GM21515 (cell line): ENCODE data around the gene PRDM15.

Source experiments
- ATAC-seq: cut with Tn5 transposase; IDR thresholded peaks from one replicate; pipeline ENCODE4 v1.9.1; 2021; ENCODE audit not compliant: unreplicated experiment

PRDM15 gene

GRCh38 chr21:41766883-41767605 is 112.1 kb downstream of the PRDM15 start, which contains the start of gene RIPK4:
TSS of gene RIPK4 (minus strand) at chr21:41767052. CDS start at chr21:41767041, 11 bp downstream.
- ATAC-seq = no peak

DNA sequence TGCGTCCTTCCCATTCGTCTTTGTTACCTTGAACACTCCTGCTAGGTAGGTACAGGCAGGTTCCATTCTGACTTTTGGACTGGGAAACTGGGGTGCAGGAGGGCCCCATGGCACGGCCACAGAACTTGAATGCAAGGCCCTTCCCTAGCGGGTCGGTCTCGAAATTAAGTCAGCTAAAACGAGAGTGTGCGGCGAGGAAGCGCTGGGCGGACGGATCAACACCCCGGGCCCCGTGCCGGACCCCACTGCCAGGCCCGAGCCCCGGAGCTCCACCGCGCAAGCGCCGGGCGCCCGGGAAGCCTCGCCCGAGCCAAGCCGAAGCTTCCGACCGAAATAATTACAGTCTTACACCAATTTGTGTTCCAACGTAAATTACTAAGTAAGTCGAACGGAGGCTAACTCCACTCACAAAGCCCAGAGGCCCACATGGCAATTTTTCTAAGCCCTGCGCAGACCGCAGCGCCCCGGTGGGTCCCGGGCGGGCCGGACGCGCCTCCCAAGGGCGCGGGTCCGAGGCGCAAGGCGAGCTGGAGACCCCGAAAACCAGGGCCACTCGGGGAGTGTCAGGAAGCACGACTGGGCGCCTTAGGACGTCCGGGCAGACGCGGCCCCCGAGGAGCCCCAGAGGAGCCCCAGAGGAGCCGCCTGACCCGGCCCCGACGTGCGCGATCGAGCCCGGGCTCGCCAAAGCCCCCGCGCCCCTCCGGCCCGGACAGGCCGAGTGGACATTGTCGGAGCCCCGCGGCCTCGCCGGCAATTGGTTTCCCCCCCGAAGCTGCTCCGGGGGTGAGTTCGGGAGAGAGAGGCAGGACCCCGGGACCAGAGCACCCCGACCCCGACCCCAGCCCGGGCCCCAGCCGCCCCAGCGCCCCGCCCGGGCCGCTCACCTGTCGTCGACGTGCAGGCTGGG is 112.9 kb downstream of the PRDM15 start:
- no peak for ATAC-seq

GRCh38 chr21:41765420-41765821 is 113.7 kb downstream of the PRDM15 start:
- no peak for ATAC-seq

- ATAC-seq = no peak
Measured at GRCh38 chr21:41764558-41765419, 114.4 kb downstream of the PRDM15 start.

DNA sequence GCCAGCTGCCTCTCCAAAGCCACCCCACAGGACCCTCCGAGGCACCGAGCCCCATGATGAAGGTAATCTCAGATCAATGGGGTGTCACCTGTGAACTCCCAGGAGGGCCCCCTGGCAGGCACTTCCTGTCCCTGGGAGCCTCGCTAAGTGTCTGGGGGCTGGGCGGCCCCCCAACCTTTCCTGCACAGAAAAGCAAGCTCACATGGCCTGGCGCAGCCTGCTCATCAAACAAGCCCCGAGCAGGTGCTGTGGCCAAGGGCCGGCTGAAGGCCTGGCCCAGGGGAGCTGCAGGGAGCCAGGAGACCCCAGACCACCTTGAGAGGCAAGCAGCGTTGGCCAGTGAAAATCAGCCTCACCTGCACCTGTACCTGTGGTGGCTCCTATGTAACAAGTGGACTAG is 115.1 kb downstream of the PRDM15 start:
- no peak for ATAC-seq

DNA sequence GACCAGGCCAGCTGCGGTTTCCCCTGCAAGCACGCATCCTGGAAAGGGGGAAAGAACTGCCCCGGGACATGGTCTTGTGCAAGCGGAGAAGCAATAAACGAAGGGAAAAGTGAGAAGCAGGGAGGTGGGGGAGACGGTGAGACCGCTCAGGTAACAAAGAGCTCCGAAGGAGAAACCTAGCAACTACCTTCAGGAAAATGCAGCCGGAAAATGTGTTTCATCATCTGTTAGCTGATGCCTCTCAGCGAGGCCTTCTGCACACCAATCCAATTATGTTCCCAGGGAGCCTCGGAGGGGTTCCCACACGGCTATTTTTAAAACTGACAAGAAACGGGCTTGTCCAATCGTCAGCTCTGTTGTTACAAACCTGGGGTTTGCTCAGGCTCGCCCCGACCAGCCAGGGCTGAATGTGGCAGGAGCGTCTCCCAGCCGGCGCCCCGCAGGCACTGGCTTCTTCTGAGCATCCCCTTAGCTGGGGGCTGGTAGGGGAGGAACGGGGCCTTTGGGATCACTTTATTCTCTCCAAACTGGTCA is 115.7 kb downstream of the PRDM15 start:
- ATAC-seq = no peak

DNA sequence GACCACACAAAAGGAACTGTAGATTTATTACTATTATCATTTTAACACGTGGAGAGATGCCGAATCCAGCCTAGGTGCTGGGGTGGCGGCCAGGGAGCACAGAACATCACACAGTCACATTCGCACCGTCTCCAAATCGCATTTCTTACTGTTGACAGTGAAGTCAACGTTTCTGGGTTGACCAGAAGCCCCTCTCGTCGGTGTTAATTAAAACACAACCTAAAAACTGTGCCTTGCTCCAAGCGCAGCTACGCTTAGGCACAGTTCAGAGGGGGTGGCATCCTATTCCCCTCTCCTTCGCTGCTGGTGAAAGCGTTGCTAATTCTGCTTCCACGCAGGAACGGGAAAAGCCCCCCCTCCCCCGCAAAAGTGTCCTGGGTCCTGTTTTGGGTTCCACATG is 116.4 kb downstream of the PRDM15 start:
- ATAC-seq = no peak

- ATAC-seq = no peak
Measured at GRCh38 chr21:41761934-41762635, 117.1 kb downstream of the PRDM15 start.

DNA sequence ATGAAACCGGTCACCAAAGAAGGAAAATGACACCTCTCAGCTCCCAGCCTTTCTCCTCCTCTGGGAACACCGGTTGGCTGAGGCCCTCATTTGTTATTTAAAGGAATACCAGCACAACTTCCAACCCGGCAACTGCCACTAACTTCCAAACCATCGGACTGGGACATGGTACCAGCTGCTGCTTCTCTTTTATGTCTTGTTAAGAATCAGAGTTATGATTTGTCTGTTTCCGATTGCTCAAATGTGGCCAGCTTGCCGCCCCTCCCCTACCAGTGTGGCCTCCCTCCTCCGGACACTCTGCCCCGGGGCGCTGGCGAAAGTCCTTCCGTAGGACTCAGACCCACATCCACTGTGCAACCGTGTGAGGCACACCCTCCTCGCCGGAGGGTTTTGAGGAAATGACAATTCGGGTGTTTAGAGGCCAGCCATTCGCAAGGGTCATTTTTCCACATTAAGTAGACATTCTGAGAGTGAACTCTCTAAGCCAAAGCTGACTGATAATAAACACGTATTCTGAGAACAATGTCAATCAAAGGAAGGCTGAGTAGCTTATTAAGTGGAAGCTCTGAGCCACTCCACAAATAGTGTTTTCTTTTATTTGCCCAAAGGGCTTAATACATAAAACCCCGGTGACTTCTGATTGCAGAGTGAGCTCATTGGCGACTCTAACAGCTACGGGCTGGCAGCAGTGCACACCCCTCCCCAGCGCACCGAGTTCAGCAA is 117.8 kb downstream of the PRDM15 start:
- no peak for ATAC-seq

DNA sequence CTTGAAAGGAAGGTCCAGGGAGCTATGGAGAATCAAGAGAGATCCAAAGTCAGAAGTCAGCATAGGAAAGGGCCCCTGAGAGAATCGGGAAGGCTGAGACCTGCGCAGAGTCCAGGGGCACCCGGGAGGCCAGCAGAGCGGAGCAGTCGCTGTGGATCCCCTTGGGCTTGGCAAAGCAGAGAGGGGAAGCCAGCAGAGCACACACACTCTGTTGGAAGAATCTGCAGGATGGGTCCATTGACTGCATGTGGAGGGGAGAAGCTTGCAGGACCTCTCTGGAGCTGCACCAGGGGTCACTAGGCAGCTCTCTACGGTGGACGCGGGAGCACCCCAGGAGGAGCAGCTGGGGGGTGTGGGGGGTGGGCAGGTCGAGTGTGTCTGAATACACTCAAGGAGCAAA is 118.7 kb downstream of the PRDM15 start:
- no peak for ATAC-seq

DNA sequence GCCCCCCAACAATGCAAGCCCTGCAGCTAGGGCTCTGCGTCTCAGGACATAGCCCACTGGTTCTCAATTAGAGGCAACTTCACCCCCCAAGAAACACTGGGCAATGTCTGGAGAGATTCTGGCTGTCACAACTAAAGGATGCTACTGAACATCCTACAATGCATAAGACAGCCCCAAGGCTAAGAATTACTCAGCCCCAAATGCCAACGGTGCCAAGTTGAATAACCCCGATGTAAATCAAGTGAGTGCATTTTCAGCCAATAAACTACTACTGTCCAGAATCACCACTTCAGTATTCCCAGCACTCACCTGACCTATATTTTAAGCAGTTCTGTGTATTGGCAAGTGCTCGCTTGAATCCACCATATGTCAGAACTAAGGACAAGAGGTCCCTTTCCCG is 119.2 kb downstream of the PRDM15 start:
- no peak for ATAC-seq

GRCh38 chr21:41759214-41759840 is 119.8 kb downstream of the PRDM15 start:
- no peak for ATAC-seq

- ATAC-seq = no peak
Measured at GRCh38 chr21:41758550-41758949, 120.6 kb downstream of the PRDM15 start.

DNA sequence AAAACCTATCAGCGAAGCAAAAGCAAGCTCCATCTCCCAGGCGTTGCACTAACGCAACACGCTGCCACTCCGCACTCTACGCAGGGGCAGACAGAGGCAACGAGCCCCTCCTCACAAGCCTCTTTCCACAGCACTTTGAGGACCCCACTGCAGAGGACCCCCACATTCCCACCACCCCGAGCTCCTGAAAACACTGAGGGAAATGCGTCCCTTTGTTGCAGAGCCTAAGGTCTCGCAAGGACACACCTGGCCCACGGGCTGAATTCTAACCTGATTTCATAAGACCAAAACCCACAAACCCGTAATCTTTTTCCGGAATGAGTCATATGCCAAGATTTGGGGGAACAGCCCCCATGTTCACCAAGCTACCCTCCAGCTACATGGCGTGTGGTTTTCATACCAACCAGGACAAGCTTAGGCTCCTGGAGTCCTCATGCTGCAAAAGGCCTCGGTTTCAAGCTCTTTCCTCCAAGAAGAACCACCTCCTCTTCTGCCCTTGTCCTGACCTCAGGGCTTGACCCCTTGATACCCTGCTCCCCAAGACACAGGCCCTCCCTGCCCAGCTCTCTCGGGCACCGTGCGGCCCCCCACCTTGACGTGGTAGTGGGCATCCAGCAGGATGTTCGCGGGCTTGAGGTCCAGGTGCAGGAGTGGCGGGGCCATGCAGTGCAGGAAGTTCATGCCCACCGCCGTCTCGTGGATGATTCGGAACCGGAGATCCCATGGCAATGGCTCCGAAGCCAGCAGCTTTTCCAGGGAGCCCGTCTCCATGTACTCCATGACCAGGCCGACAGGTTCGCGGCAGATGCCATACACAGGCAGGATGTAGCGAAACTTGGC is 123.0 kb downstream of the PRDM15 start:
- no peak for ATAC-seq

DNA sequence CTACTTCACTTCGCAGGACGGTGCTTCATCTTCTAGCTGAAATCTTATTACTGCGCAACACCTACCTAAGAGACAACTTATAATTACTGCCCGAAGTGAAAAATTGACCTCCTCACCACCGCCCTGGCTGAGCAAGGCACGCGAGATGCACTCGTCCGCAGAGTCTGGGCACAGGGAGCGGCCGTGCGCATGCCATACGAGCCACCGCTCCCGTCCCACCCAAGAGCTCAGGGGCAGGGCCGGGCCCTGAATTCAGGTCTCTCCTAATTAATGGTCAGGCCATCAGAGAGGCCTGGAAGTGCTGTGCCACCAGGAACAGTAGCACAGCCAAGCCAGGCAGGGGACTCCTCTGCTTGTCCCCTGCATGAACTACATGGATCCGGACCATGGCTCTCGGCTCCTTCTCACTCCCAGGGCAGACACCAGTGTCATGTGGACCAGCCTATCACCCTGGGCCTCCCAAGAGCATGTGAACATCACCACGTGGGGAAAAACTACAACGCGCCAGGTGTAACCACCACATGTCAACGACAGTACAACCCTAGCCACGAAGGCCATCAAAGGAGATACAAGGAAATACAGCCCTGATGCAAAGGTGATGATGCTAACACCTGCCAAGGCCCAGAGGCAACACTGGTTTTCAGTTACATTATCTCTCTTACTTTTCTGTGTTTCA is 123.7 kb downstream of the PRDM15 start:
- no peak for ATAC-seq

DNA sequence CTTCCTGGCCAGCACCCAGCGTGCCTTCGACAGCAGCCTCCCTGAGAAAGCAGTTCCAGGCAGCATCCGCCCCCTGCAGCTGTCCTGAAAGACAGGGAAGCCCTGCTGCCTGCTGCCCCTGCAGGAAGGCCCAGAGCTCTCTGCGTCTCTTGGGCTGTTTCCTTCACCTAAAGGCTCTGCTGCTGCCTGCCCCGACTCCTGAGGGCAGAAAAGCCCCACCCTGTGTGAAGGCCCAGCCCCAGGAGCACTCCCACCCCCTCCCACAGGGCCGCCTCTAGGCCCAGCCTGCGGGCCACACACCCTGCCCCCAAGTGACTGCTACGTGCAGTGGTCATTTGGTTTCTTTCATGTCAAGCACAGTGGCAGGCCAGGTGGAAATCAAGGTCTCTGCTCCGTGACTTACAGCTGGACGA is 124.7 kb downstream of the PRDM15 start:
- ATAC-seq = no peak

GRCh38 chr21:41753006-41753898 is 125.9 kb downstream of the PRDM15 start:
- no peak for ATAC-seq
